DOHH2 (cell line): ENCODE data around the gene ZBTB26.
A peak's percentile ranks its signal among the peaks of the same experiment; 100 is the strongest.
"Not testable (repeated sequence)": the region's sequence is repeated elsewhere in the genome, so short reads cannot be mapped to it uniquely, and the experiment has no call there.

Source experiments
- H3F3A ChIP-seq: fragments of 200-600 bp; sonication (generic), shearing (Covaris generic); 2 replicates; pipeline ENCODE4 v1.6.0; 2016; ENCODE audit warnings: antibody characterized with exemption, mild to moderate bottlenecking; ENCODE audit not compliant: control insufficient read depth, insufficient read depth
- H3K27ac ChIP-seq: fragments of 200-600 bp; sonication (generic); 2 replicates; pipeline ENCODE4 v1.5.1; 2014; ENCODE audit warnings: low read depth, mild to moderate bottlenecking, low read length, moderate library complexity
- H3K27me3 ChIP-seq: fragments of 200-600 bp; sonication (generic); 2 replicates; pipeline ENCODE4 v1.6.1; 2014; ENCODE audit warnings: mild to moderate bottlenecking, low read length, mixed read lengths; ENCODE audit not compliant: control insufficient read depth
- H3K36me3 ChIP-seq: fragments of 200-600 bp; sonication (generic); 2 replicates; pipeline ENCODE4 v1.6.1; 2014; ENCODE audit warnings: mild to moderate bottlenecking, low read length, moderate library complexity, mixed read lengths; ENCODE audit not compliant: control insufficient read depth
- H3K4me1 ChIP-seq: fragments of 200-600 bp; sonication (generic); 2 replicates; pipeline ENCODE4 v1.6.1; 2014; ENCODE audit warnings: mild to moderate bottlenecking, low read length, mixed read lengths; ENCODE audit not compliant: control insufficient read depth
- H3K4me2 ChIP-seq: fragments of 200-600 bp; sonication (generic); 2 replicates; pipeline ENCODE4 v1.6.0; 2014; ENCODE audit warnings: mild to moderate bottlenecking, low read length, moderate library complexity
- H3K4me3 ChIP-seq: fragments of 200-600 bp; sonication (generic); 2 replicates; pipeline ENCODE4 v1.5.1; 2014; ENCODE audit warnings: mild to moderate bottlenecking, low read length, mixed read lengths
- H3K79me2 ChIP-seq: fragments of 200-600 bp; sonication (generic); 2 replicates; pipeline ENCODE4 v1.6.1; 2014; ENCODE audit warnings: mild to moderate bottlenecking, low read length, mixed read lengths; ENCODE audit not compliant: control insufficient read depth
- H3K9me2 ChIP-seq: fragments of 200-600 bp; sonication (generic); replicated peaks from 2 replicates; pipeline ENCODE4 v1.6.1; 2014; ENCODE audit warnings: mild to moderate bottlenecking, low read length, mixed read lengths; ENCODE audit not compliant: control insufficient read depth
- H3K9me3 ChIP-seq: fragments of 200-600 bp; sonication (generic); 2 replicates; pipeline ENCODE4 v1.6.1; 2014; ENCODE audit warnings: antibody characterized with exemption, low read length, mixed read lengths; ENCODE audit not compliant: control insufficient read depth, insufficient read depth
- H4K20me1 ChIP-seq: fragments of 200-600 bp; sonication (generic); 2 replicates; pipeline ENCODE4 v1.6.0; 2014; ENCODE audit warnings: low read depth, mild to moderate bottlenecking, antibody characterized with exemption, low read length, moderate library complexity; ENCODE audit not compliant: control insufficient read depth, insufficient read depth
- EZH2phosphoT487 ChIP-seq: fragments of 200-600 bp; sonication (generic); IDR thresholded peaks from 2 replicates; pipeline ENCODE4 v1.6.1; 2017; ENCODE audit warnings: borderline replicate concordance, mild to moderate bottlenecking, antibody characterized with exemption, low read length, moderate library complexity, mixed read lengths
- TF ChIP-seq, protein P1 (sequence below): fragments of 200-600 bp; sonication (generic); IDR thresholded peaks from one replicate; pipeline ENCODE4 v1.5.1; 2014; ENCODE audit warnings: antibody characterized with exemption, mild to moderate bottlenecking, low read depth, low read length; ENCODE audit not compliant: poor library complexity, severe bottlenecking

Gene ZBTB26

DNA sequence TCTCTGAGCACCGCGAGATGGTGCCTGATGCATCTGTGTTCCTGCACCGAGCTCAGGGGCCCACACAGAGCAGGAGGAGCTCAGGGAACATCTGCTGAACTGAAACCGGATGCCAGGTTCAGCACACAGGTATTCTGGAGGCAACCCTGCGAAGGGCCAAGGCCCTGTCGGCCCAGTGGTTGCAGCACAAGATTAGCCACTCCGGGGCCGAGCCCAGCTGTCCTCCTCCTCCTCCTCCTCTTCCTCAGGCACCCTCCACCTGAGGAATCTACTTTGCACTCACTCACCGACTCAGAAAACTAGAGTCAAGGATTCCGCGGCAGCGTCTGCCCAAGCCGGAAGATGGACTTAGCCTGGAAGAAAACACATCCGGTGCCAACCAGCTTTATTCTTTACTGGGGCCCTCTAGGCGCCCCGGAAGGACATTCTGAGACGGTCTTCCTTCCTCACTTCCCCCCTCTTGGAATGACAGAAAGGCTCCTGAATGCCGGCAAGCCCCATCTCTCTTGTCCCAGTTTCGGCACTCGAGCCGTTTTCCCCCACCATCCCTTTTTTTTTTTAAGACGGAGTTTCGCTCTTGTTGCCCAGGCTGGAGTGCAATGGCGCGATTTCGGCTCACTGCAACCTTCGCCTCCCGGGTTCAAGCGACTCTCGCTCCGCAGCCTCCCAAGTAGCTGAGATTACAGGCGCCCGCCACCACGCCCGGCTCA lies 18.2 kb downstream of the ZBTB26 start, which contains the start of gene ZBTB6:
Gene ZBTB6 (minus strand): TSS at position 360 of the 710 bp plus-strand sequence. CDS start 1,251 bp downstream, outside the sequence.
- Histone ChIP-seq H3K4me1 (peaks cover 18% of the 10 kb centered on the region), H4K20me1 (no peaks in the 10 kb centered on the region), H3K36me3 (peaks cover 34% of the 10 kb centered on the region), H3F3A (peaks cover 54% of the 10 kb centered on the region), H3K4me2 (peak within 1 kb of the TSS; percentile 68), H3K9me2 (no peaks in the 10 kb centered on the region), H3K4me3 (peak within 1 kb of the TSS; percentile 88), H3K27ac (peak within 1 kb of the TSS; percentile 83), H3K9me3 (no peaks in the 10 kb centered on the region), H3K79me2 (peaks cover 43% of the 10 kb centered on the region), H3K27me3 (no peaks in the 10 kb centered on the region)
- TF ChIP-seq EZH2phosphoT487, result no peak
- TF ChIP-seq, protein P1, sequence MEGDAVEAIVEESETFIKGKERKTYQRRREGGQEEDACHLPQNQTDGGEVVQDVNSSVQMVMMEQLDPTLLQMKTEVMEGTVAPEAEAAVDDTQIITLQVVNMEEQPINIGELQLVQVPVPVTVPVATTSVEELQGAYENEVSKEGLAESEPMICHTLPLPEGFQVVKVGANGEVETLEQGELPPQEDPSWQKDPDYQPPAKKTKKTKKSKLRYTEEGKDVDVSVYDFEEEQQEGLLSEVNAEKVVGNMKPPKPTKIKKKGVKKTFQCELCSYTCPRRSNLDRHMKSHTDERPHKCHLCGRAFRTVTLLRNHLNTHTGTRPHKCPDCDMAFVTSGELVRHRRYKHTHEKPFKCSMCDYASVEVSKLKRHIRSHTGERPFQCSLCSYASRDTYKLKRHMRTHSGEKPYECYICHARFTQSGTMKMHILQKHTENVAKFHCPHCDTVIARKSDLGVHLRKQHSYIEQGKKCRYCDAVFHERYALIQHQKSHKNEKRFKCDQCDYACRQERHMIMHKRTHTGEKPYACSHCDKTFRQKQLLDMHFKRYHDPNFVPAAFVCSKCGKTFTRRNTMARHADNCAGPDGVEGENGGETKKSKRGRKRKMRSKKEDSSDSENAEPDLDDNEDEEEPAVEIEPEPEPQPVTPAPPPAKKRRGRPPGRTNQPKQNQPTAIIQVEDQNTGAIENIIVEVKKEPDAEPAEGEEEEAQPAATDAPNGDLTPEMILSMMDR, result no peak

DNA sequence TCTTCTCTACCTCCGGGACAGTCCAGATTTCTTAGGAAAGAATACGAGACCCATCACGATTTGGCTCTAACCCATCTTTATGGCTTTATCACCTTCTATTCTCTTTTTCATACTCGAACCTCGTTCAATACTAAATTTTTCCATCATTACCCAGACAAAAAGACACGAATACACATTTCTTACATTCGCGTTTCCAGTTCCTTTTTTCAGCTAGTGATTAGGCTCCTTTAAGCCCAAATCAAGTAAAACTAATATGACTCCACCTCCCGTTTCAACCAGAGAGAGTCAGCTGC lies 18.7 kb downstream of the ZBTB26 start:
- Histone ChIP-seq H4K20me1 (no peaks in the 10 kb centered on the region), H3K27me3 (no peaks in the 10 kb centered on the region), H3K9me3 (no peaks in the 10 kb centered on the region), H3K27ac (peak overlapping the region; percentile 83), H3K4me3 (peak overlapping the region; percentile 88), H3F3A (peaks cover 59% of the 10 kb centered on the region), H3K9me2 (no peaks in the 10 kb centered on the region), H3K4me2 (peak overlapping the region; percentile 68), H3K36me3 (peaks cover 34% of the 10 kb centered on the region), H3K4me1 (peaks cover 18% of the 10 kb centered on the region), H3K79me2 (peaks cover 43% of the 10 kb centered on the region)
- no peak for TF ChIP-seq EZH2phosphoT487
- TF ChIP-seq, protein P1, result no peak

DNA sequence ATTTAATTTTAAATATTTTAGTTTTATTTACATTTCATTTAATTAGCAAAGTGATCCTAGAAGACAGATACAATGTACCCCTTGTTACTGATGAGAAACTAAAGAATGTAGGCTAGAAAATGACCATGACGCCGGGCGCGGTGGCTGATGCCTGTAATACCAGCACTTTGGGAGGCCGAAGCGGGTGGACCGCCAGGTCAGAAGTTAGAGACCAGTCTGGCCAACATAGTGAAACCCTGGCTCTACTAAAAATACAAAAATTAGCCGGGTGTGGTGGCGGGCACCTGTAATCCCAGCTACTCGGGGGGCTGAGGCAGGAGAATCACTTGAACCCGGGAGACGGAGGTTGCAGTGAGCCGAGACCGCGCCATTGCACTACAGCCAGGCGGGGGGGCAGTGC lies 25.2 kb downstream of the ZBTB26 start:
- H3K9me3 ChIP-seq, H4K20me1 ChIP-seq, H3K4me2 ChIP-seq, H3K9me2 ChIP-seq, H3K4me3 ChIP-seq, H3K27me3 ChIP-seq, H3K27ac ChIP-seq: not testable (repeated sequence)
- peaks cover 27% of the 10 kb centered on the region for H3K4me1 ChIP-seq
- peaks cover 46% of the 10 kb centered on the region for H3K36me3 ChIP-seq
- peaks cover 61% of the 10 kb centered on the region for H3K79me2 ChIP-seq
- peaks cover 31% of the 10 kb centered on the region for H3F3A ChIP-seq

DNA sequence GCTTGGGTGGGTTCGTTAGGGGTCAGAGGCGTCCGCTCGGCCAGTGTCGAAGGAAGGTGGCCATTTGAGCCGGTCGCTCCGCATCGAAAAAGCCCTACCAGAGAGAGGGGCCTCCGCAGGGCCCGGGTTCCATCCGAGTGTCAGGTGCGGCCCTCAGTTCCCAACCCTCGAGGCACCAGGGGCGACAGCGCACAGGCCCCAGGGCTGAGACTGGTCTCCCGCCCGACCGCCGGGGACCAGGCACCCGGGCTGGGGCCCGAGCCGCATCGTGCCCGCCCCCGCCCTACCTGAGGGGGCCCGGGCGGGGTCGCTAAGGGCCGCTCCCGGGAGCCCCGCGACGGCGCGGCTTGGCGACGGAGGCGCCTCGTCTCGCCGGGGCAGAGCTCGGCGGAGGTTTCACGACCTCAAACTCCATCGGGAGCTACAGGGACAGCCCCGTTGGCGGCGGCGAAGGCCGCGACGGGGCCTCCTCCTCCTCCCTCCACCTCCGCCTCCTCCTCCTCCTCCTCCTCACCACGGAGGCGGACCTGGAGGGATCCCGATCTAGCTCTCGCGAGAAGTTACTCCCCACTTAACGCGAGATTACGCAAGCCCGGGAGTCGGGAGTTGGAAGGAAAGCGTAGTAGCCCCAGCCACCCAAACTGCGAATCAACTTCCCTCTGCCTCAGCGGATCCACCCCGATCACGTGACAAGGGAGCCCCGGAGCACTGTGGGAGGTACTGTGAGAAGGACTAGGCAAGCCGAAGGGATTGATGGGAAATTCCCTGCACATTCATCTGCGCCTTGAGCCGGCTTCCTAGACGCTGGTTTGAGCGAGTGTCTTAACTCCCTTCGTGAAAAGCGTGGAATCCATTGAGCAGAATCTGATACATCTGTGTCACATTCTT lies 26.2 kb downstream of the ZBTB26 start, which contains the start of gene RC3H2:
Gene RC3H2 (minus strand): TSS at position 537 of the 888 bp plus-strand sequence. CDS start 7,850 bp downstream, outside the sequence.
- Histone ChIP-seq H3K9me3 (no peaks in the 10 kb centered on the region), H3K27ac (peak within 1 kb of the TSS; percentile 70), H3K4me3 (peak within 1 kb of the TSS; percentile 96), H3F3A (peaks cover 31% of the 10 kb centered on the region), H3K36me3 (peaks cover 37% of the 10 kb centered on the region), H3K4me1 (peaks cover 35% of the 10 kb centered on the region), H3K9me2 (no peaks in the 10 kb centered on the region), H3K4me2 (peak within 1 kb of the TSS; percentile 79), H4K20me1 (no peaks in the 10 kb centered on the region), H3K79me2 (peaks cover 61% of the 10 kb centered on the region), H3K27me3 (no peaks in the 10 kb centered on the region)
- TF ChIP-seq, protein P1, result no peak
- TF ChIP-seq EZH2phosphoT487, result no peak
